GM19239 (cell line): ENCODE data around the gene SNX15.
"Not testable (repeated sequence)": the region's sequence is repeated elsewhere in the genome, so short reads cannot be mapped to it uniquely, and the experiment has no call there.

Experiments used
- DNase-seq: peaks from one replicate; pipeline ENCODE4 v3.0.0; 2011; ENCODE audit warnings: low spot score; ENCODE audit not compliant: insufficient read length
- FAIRE-seq: peaks from 2 replicates; lab custom pipeline; 2011; peaks lifted over from hg19 to GRCh38; lab: Jason Lieb, UNC

The SNX15 gene

GRCh38 chr11:65013888-65014725 lies 13.1 kb upstream of the SNX15 start, which contains the start of gene ARL2:
Gene ARL2 (plus strand): TSS chr11:65014160. CDS start chr11:65014208, 48 bp downstream.
- FAIRE-seq (peak; percentile 80), DNase-seq (peak; percentile 95)

- DNase-seq: no peak
- no peak for FAIRE-seq
Observed at GRCh38 chr11:65014726-65015227, 12.5 kb upstream of the SNX15 start.

- no peak for FAIRE-seq
- no peak for DNase-seq
Observed at GRCh38 chr11:65016705-65017104, 10.5 kb upstream of the SNX15 start.

GRCh38 chr11:65017937-65018336 lies 9.3 kb upstream of the SNX15 start:
- DNase-seq: no peak
- no peak for FAIRE-seq

GRCh38 chr11:65019824-65020223 lies 7.4 kb upstream of the SNX15 start:
- DNase-seq: no peak
- no peak for FAIRE-seq

GRCh38 chr11:65021003-65021402 lies 6.2 kb upstream of the SNX15 start:
- no peak for DNase-seq
- FAIRE-seq: no peak

- no peak for DNase-seq
- no peak for FAIRE-seq
Observed at GRCh38 chr11:65021509-65021908, 5.7 kb upstream of the SNX15 start.

GRCh38 chr11:65023502-65023901 lies 3.7 kb upstream of the SNX15 start:
- not testable (repeated sequence) for FAIRE-seq, DNase-seq

GRCh38 chr11:65026810-65027209 lies 429 bp upstream of the SNX15 start:
- DNase-seq (no peak), FAIRE-seq (no peak)

GRCh38 chr11:65032216-65032615 lies 5.0 kb downstream of the SNX15 start:
- no peak for DNase-seq
- FAIRE-seq: no peak

GRCh38 chr11:65034423-65034822 lies 7.2 kb downstream of the SNX15 start:
- FAIRE-seq: no peak
- no peak for DNase-seq

GRCh38 chr11:65035579-65035978 lies 8.3 kb downstream of the SNX15 start:
- FAIRE-seq (no peak), DNase-seq (no peak)

GRCh38 chr11:65036931-65037330 lies 9.7 kb downstream of the SNX15 start:
- DNase-seq (no peak), FAIRE-seq (no peak)

GRCh38 chr11:65040520-65040846 lies 13.2 kb downstream of the SNX15 start:
- FAIRE-seq (no peak), DNase-seq (no peak)

- peak; percentile 98 for DNase-seq
- FAIRE-seq: peak; percentile 97
Observed at GRCh38 chr11:65040847-65041622, 13.8 kb downstream of the SNX15 start, which contains the start of gene SAC3D1. Gene SAC3D1 (plus strand): TSS chr11:65041210. CDS start chr11:65041293, 83 bp downstream.

- FAIRE-seq (no peak), DNase-seq (no peak)
Observed at GRCh38 chr11:65042891-65043290, 15.7 kb downstream of the SNX15 start.

GRCh38 chr11:65043881-65044501 lies 16.8 kb downstream of the SNX15 start:
- no peak for FAIRE-seq
- no peak for DNase-seq

GRCh38 chr11:65045061-65045460 lies 17.8 kb downstream of the SNX15 start:
- no peak for DNase-seq
- FAIRE-seq: no peak

- DNase-seq: no peak
- FAIRE-seq: no peak
Observed at GRCh38 chr11:65045728-65046127, 18.5 kb downstream of the SNX15 start.

GRCh38 chr11:65047581-65048422 lies 20.6 kb downstream of the SNX15 start:
- FAIRE-seq (no peak), DNase-seq (no peak)
